ENCODE results near the gene PRADC1.

DNA sequence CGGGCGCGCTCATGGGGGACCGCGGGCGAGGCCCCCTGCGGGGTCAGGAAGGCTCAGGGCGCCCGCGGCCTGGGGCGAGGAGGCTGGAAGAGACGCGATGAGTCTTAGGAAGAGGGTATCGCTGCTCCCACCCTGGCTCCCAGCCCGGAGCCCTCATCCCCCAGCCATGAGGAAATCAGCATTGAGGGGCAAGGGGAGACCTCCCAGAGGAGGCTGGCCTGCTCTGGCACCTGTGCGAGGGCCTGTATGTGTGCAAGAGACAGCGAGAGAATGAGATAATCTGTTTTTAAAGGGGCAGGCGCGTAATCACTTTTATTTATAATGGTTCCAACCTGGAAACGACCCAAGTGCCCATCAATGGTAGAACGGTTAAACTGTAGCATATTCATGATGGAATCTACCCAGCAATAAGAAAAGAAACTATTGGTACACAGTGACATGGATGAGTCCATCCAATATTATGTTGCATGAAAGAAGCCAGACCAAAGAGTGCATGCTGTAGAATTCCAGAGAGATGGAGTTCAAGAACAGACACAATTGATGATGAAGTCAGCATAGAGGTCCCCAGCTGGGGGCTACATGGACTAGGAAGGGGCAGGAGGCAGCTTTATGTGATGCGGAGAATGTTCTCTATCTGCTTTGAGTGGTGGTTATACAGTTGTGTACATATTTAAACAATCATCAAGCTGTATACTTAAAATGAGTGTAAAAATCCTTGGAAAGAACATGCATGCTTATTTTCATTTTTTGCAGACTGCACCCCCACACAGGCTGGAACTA, 36.8 kb upstream of the PRADC1 start:
- TF ChIP-seq POLR2A (IDR thresholded peaks at IDR 0.05) = no peak
- TF ChIP-seq, protein P1, sequence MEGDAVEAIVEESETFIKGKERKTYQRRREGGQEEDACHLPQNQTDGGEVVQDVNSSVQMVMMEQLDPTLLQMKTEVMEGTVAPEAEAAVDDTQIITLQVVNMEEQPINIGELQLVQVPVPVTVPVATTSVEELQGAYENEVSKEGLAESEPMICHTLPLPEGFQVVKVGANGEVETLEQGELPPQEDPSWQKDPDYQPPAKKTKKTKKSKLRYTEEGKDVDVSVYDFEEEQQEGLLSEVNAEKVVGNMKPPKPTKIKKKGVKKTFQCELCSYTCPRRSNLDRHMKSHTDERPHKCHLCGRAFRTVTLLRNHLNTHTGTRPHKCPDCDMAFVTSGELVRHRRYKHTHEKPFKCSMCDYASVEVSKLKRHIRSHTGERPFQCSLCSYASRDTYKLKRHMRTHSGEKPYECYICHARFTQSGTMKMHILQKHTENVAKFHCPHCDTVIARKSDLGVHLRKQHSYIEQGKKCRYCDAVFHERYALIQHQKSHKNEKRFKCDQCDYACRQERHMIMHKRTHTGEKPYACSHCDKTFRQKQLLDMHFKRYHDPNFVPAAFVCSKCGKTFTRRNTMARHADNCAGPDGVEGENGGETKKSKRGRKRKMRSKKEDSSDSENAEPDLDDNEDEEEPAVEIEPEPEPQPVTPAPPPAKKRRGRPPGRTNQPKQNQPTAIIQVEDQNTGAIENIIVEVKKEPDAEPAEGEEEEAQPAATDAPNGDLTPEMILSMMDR (IDR thresholded peaks at IDR 0.05) = no peak

Data from thyroid gland (tissue), 4 donors.